GM18519 (cell line): ENCODE results near the gene OSBPL5.

Experiments
- ATAC-seq: cut with Tn5 transposase; IDR thresholded peaks from one replicate; pipeline ENCODE4 v1.9.1; 2021; ENCODE audit warnings: mild to moderate bottlenecking, moderate library complexity; ENCODE audit not compliant: unreplicated experiment, low FRiP score

Gene OSBPL5

GRCh38 chr11:3105791-3106735 is 59.0 kb downstream of the OSBPL5 start:
- ATAC-seq = no peak

DNA sequence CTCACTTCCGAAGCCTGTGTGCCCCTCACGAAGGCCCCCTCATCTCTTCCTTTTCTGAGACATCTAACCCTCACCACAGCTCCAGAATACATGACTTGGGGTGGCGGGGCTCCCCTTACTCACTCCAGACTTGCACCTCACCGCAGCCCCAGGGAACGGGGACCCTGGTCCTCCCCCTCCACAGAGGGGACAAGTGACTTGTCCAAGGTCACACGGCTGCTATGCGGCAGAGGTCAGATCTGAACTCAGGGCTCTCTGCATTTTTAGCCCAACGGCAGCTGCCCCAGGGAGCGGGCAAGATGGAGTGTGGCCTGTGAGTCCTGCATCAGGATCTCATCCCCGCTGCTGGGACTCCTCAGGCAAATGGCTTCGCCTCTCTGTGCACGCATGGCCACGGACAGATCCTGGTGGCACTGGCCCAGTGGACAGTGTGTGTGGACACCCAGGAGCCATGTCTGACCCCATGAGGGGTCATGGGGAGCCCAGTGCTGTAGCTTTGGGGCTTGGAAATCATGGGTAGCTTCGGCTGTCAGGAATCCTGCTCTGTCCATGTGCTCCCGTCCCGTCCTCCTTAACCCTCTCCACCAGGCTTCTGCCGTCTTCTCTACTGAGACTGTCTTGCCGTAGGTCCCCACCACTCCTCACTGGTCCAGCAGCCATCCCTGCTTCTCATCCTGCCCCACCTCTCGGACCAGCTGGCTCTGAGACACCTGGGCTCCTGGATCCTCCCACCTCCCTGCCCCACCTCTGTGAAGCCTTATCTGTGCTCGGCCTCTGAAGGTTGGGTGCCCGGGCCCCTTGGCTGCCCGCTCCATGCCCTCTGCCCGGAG is 59.9 kb downstream of the OSBPL5 start:
- ATAC-seq = no peak

DNA sequence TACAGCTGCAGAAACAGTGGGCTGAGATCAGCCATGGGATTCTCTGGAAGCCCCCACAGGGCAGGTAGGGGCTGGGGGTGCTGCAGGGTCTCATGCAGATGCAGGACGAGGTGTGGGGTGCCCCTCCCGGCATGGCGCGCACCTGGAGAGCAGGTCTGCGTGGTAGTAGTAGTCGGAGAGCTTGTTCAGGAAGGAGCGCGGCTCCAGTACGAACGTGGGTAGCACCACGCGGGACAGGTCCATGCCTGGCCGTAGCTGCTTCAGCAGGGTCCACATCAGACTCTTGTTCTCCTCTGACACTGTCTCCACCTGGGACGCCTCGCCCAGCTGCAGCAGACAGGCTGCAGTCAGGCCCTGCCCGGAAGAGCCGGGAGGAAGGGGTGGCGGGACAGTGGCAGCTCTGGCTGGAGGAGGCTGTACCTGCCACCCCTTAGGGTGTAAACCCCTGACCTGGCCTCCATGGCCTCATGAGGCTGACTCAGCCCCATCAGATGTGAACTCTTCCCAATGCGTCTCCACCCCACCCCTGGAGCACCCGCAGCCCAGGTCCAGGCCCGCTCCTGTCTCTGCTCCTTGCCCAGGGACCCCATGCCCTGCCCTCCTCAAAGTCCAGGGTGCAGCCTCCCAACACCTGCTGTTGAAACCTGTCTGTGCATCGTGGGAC is 60.9 kb downstream of the OSBPL5 start:
- ATAC-seq = no peak

- ATAC-seq = no peak
These were observed 62.0 kb downstream of the OSBPL5 start for GRCh38 chr11:3103076-3103475.

DNA sequence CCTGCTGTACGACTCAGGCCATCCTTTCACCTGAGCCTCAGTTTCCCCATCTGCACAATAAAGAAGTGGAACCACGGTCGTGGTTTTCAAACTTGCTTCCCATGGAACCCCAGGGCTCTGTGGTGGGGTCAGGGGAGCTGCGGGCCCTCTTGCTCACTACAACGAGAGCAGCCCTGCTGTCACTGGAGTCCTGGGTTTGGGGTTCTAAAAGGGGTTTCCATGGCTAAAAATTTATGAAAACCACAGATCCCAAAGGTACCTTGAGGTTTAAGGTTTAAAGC is 62.5 kb downstream of the OSBPL5 start:
- no peak for ATAC-seq

DNA sequence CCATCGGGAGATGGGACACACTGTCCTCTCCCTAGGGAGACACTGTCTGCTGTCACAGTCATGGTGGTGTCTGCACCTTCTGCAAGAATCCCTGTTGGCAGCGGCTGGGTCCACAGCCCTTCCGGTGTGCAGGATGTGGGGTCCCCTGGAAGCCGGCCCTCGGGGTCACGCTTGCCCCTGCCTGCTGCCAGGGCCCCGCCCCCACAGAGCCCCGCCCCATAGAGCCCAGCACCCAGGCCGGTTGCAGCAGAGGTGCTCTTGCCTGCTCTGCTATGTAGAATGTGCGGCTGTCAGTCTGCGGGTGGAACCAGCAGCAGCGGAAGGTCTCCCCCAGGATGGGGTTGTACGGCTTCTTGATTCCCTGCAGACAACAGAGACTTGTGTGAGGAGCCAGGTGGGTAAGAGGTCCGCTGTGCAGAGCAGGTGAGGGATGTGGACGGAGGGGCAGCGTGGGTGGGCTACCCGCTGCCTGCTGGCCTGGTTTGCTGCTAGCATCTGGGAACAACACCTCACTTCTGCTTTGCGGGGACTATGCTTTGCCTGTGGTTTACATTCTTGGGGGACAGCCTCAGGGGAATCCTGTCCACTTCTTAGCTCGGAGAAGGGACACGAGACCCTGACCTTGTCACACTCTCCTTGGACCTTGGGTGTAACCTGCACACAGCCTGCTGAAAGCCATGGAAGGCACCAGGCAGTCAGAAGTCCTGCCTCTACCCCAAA is 63.0 kb downstream of the OSBPL5 start:
- ATAC-seq = no peak

DNA sequence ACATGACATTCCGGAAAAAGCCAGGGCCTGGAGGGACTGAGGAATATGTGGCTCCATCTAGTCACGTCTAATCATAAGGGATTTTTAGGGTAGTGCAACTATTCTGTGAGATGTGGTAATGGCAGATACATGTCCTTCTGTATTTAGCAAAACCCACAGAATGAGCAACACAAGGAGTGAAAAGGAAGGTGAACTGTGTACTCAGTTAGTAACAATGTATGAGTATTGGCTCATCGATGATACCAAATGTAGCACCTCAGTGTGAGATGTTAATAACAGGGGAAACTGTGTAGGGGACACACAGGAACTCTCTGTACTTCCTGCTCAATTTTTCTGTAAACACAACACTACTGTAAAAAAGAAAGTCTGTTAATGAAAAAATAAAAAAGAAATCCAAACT is 65.9 kb downstream of the OSBPL5 start:
- ATAC-seq = no peak

DNA sequence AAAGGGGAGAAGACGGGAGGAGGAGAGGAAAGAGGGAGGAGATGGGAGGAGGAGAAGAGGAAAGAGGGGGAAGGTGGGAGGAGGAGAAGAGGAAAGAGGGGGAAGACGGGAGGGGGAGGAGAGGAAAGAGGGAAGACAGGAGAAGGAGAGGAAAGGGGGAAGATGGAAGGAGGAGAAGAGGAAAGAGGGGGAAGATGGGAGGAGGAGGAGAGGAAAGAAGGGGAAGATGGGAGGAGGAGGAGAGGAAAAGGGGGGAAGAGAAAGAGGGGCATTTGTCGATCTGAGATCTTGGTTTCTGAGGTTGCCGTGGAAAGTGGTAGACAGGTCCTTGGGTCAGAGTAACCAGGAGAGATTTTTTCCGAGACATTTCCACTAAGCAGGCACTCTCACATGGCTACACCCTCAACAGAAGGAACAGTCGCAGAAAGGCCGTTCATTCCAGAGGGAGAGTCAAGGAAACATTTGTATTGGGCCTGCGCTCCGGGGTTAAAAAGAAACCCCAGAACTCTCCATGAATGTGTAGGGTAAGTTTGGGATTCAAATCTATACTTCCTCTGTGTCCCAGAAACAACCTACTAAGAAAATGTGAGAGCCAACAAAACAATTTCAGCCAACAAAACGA is 68.1 kb downstream of the OSBPL5 start:
- no peak for ATAC-seq

GRCh38 chr11:3095712-3096361 is 69.3 kb downstream of the OSBPL5 start:
- no peak for ATAC-seq

DNA sequence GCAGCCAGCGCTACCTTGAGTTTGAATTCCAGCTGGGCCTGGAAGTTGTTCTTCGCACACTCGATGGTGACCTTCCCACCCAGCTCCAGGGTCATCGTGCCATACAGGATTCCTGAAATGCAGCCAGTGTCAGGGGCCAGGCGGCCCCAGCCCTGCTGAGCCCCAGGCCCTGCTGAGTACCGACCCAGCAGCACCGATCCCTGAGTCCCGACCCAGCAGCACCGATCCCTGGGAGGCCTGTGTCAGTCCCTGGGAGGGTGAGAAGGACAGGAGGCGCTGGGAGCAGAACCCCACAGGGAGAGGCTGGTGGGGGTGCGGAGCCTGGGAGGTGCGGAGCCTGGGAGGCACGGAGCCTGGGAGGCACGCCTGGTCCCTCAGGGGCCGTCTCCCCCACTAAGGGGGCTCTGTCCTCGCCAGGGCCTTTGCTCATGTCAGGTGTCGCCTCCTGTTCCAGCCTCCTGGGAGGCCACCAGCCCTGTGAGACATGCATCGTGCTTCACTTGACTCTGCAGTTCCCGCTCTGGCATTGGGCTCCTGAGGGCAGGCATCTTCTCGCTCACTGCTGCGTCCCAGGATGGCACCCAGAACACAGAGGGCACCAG is 70.8 kb downstream of the OSBPL5 start:
- ATAC-seq = no peak

DNA sequence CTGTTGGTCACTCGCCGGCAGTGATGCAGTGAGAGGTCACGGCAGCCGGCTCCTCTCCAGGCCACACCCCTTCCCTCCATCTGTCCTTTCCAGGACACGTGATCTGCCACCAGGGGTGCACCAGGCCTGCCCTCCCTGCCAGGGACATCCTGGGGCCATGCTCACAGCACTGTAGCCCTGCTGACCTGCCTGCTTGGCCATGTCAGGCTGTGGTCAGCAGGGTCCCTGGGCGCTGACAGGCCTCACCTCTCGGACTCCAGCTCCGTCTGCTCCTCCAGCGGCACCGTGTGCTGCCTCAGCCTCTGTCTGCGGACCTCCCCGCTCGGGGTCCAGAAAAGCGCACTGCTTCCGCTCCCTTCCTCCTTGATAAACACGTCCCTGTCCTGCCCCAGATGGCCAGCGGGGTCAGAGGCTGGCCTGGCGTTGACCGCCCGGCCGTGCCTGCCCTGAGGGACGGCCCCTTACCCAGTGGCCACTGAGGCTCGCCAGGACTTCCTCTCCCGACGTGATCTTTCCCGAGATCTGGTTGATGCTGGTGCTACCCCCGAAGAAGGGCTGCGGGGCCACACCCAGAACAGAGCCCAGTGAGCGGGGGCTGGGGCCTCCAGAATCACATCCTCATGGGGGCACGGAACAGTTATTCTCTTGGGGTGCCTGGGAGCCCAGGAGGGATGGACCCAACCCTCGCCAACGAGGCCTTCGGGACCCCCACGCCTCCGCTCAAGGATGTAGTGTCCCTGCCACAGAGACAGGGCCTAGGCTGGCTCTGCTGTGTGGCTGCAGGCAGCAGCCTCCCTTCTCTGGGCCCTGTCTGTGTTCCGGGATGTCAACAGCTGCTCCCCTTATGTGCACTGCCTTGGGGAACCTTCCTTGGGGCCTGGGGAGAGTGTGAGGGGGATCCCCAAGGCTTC is 71.6 kb downstream of the OSBPL5 start:
- no peak for ATAC-seq

GRCh38 chr11:3092603-3093141 is 72.4 kb downstream of the OSBPL5 start:
- ATAC-seq = no peak

DNA sequence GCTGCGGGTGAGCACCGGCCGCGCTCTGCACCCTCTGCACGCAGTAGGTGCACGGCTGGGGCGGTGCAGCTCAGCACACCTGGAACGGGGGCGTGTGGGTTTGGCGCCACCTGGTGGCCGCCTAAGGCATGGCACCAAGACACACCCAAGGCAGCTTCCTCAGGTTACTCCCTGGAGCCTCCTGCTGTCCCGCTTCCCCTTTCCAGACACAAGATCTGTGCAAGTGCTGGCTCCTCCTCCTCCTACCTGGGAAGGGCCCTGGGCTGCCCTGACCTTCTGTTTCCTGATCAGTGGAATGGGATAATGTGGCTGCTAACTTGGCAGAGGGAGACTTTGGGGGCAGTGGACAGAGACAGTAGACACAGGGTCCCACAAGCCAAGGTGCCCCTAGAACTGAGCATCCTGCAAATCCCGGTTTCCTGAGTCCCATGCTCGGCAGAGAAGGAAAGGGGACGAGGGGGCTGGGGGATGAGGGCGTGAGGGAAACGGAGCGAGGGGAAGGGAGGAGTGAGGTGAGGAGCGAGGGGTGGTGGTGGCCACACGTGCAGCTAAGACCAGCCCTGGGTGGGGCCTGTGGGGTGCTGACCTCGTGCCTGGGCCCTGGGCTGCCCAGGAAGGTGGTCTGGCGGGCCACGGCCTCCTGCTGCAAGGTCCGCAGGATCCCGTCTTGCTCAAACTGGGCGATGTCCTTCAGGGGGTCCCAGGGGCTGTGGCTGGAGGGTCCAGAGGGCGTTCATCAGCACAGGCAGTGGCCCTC is 73.1 kb downstream of the OSBPL5 start:
- no peak for ATAC-seq

DNA sequence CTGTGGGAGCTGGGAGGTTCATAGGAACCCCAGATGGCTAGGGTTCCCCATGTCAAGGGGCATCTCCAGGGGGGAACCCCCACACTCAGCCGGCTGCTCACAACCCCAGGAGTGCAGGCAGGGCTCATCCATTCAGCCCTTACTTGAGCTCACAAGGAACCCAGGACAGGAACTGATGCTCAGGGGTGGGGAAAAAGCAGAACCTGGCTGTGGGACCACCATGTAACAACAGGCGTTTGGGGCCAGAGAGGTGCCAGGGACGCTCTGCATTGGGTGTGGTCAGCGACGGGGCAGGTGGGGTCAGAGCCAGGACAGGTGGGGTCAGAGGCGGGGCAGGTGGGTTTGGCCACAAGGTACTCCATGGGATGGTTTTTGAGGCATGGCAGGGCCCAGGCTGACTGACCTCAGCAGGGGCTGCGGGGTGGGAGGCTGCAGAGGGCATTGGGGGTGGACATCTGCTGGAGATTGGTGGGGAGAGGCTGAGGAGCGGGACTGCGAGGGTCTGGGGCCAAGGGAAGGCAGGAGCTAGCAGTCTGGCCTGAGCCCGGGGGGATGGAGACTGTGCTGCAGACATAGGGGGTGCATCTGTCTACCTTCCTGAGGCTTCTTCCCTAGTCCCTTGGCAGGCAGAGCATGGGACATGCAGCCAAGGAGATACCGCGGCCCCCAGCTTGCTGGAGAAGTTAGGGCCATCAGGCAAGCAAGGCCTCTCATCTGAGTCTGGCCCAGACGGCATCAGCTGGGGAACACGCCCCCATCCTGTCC is 73.8 kb downstream of the OSBPL5 start:
- ATAC-seq = no peak

- ATAC-seq = no peak
These were observed 74.8 kb downstream of the OSBPL5 start for GRCh38 chr11:3090096-3090901.
